Activated T-cell treated with anti-CD3 and anti-CD28 coated beads for 4 hours (primary cell): ENCODE results near the gene BBS12.

Experiments
- DNase-seq: peaks from one replicate; pipeline ENCODE4 v3.0.0-alpha.2; 2020

BBS12 gene

GRCh38 chr4:122716825-122717448 lies 15.6 kb upstream of the BBS12 start:
- peak; percentile 71 for DNase-seq

GRCh38 chr4:122718281-122718680 lies 14.2 kb upstream of the BBS12 start:
- DNase-seq = no peak

- DNase-seq = no peak
Measured at GRCh38 chr4:122722256-122722655, 10.2 kb upstream of the BBS12 start.

- no peak for DNase-seq
Measured at GRCh38 chr4:122728856-122729255, 3.6 kb upstream of the BBS12 start.

- DNase-seq = no peak
Measured at GRCh38 chr4:122731676-122732075, 828 bp upstream of the BBS12 start.

- no peak for DNase-seq
Measured at GRCh38 chr4:122733787-122734120, 1.2 kb downstream of the BBS12 start.

- no peak for DNase-seq
Measured at GRCh38 chr4:122739174-122739573, 6.7 kb downstream of the BBS12 start.

GRCh38 chr4:122742933-122743829 lies 10.7 kb downstream of the BBS12 start:
- DNase-seq = no peak

- DNase-seq = no peak
Measured at GRCh38 chr4:122744229-122744628, 11.7 kb downstream of the BBS12 start.

- no peak for DNase-seq
Measured at GRCh38 chr4:122746485-122746965, 14.0 kb downstream of the BBS12 start.

GRCh38 chr4:122747068-122747467 lies 14.6 kb downstream of the BBS12 start:
- DNase-seq = no peak

- DNase-seq = no peak
Measured at GRCh38 chr4:122747883-122748282, 15.4 kb downstream of the BBS12 start.

- DNase-seq = no peak
Measured at GRCh38 chr4:122749704-122750454, 17.4 kb downstream of the BBS12 start.

GRCh38 chr4:122755675-122756074 lies 23.2 kb downstream of the BBS12 start:
- no peak for DNase-seq

GRCh38 chr4:122758033-122758432 lies 25.5 kb downstream of the BBS12 start:
- no peak for DNase-seq

GRCh38 chr4:122759639-122760310 lies 27.3 kb downstream of the BBS12 start:
- DNase-seq = no peak

- no peak for DNase-seq
Measured at GRCh38 chr4:122762520-122762919, 30.0 kb downstream of the BBS12 start.

- no peak for DNase-seq
Measured at GRCh38 chr4:122762966-122763716, 30.6 kb downstream of the BBS12 start.

- no peak for DNase-seq
Measured at GRCh38 chr4:122764071-122764820, 31.7 kb downstream of the BBS12 start.

GRCh38 chr4:122764821-122765215 lies 32.3 kb downstream of the BBS12 start:
- no peak for DNase-seq

- no peak for DNase-seq
Measured at GRCh38 chr4:122765692-122766352, 33.3 kb downstream of the BBS12 start.
